Adrenal gland (tissue), 5 donors: ENCODE data around the gene CACNG1.
"Not testable (repeated sequence)": the region's sequence is repeated elsewhere in the genome, so short reads cannot be mapped to it uniquely, and the experiment has no call there.

Source experiments
- CTCF ChIP-seq, 6 experiments: fragments of 450-650 bp in 4 of 6; fragments of 200-600 bp in 2 of 6; sonication (generic) in 1 of 6; IDR thresholded peaks; 1 replicate in 5 of 6; 2 replicates in 1 of 6; pipeline versions ENCODE4 v1.5.1 to v1.8.0; 2016 to 2021; ENCODE audit warnings: antibody characterized with exemption in 6 of 6, mild to moderate bottlenecking in 2 of 6, moderate library complexity in 1 of 6
- POLR2A ChIP-seq, 2 donors: fragments of 450-650 bp; IDR thresholded peaks; one replicate each; pipeline ENCODE4 v1.6.1; 2017; ENCODE audit warnings: antibody characterized with exemption in 2 of 2, mild to moderate bottlenecking in 2 of 2, moderate library complexity in 1 of 2
- donor health status: DM: no; HTN: no; CAD: no.

- TF ChIP-seq CTCF, POLR2A (IDR thresholded peaks at IDR 0.05): not testable (repeated sequence)
These were observed 60.3 kb downstream of the CACNG1 start for GRCh38 chr17:67104641-67105040.
